Measurements from ENCODE around the gene FGD2.
"Not testable (repeated sequence)": the region's sequence is repeated elsewhere in the genome, so short reads cannot be mapped to it uniquely, and the experiment has no call there.

FGD2 gene

DNA sequence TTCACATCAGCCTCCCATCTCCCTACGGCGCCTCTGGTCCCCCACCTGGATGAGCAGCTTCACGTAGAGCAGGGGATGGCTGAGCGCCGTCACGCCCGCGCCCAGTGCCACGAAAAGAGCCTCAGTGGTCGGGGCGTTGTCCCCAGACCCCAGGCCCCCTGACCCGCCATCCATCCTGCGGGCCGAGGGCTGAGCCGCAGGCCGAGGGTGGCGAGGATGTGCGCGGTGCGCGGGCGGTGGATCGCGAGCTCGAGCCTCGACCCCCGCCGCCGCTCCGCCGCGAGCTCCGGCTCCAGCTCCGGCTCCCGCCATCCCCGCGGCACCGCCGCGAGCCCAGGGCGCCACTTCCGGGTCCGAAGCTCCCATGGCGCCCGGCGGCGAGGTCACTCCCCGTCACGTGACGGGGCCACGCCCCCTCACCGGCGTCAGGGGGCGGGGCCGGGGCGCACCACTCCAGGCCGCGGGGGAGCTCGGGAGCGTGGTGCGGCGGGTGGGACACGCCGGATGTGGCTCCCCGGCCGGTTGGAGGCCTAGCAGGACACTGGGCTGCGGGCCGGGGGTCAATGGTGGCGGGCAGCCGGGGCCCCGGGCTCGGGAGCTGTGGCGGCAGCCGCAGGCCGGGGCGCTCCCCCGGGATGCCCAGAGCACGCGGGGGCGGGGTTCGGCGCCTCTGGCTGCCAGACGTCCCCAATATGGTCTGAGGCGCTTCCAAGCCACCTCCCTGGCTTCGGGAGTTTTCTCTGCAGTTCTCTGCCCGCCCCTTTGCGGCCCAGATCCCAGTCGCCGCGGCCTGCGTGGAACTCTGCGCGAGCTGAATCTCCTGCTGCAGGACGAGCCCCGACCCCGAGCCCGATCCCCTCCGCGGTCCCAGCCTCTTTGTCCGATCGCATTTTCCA, 19.4 kb upstream of the FGD2 start, which contains the start of gene MTCH1:
Gene MTCH1 (minus strand): TSS at position 389 of the 896 bp plus-strand sequence. CDS start 23 bp downstream, at position 366.
- Histone ChIP-seq H3K4me1 (ENCODE audit: control insufficient read depth, insufficient read depth, low read length) (peaks cover 14% of the 10 kb centered on the region), H3K9ac (ENCODE audit: low read length) (peak within 1 kb of the TSS; percentile 78), H3K27me3 (ENCODE audit: control insufficient read depth, insufficient read depth, low read length) (no peaks in the 10 kb centered on the region), H3K4me3 (ENCODE audit: low read length) (peak within 1 kb of the TSS; percentile 86), H3K27ac (ENCODE audit: low read depth, low read length) (peak within 1 kb of the TSS; percentile 98), H3K36me3 (ENCODE audit: control insufficient read depth, insufficient read depth, low read length) (no peaks in the 10 kb centered on the region)

GRCh38 chr6:36986704-36987047, 18.8 kb upstream of the FGD2 start:
- Histone ChIP-seq H3K36me3 (ENCODE audit: control insufficient read depth, insufficient read depth, low read length) (no peaks in the 10 kb centered on the region), H3K27me3 (ENCODE audit: control insufficient read depth, insufficient read depth, low read length) (no peaks in the 10 kb centered on the region), H3K27ac (ENCODE audit: low read depth, low read length) (peak overlapping the region; percentile 98), H3K9ac (ENCODE audit: low read length) (peak overlapping the region; percentile 78), H3K4me3 (ENCODE audit: low read length) (peak overlapping the region; percentile 86), H3K4me1 (ENCODE audit: control insufficient read depth, insufficient read depth, low read length) (peaks cover 14% of the 10 kb centered on the region)

- no peaks in the 10 kb centered on the region for H3K27me3 ChIP-seq (ENCODE audit: control insufficient read depth, insufficient read depth, low read length)
- H3K27ac ChIP-seq (ENCODE audit: low read depth, low read length): no peak overlapping the region
- H3K4me1 ChIP-seq (ENCODE audit: control insufficient read depth, insufficient read depth, low read length): peaks cover 8% of the 10 kb centered on the region
- H3K9ac ChIP-seq (ENCODE audit: low read length): no peak overlapping the region
- H3K4me3 ChIP-seq (ENCODE audit: low read length): no peak overlapping the region
- H3K36me3 ChIP-seq (ENCODE audit: control insufficient read depth, insufficient read depth, low read length): no peaks in the 10 kb centered on the region
Measured at GRCh38 chr6:36989264-36989663, 16.2 kb upstream of the FGD2 start.

DNA sequence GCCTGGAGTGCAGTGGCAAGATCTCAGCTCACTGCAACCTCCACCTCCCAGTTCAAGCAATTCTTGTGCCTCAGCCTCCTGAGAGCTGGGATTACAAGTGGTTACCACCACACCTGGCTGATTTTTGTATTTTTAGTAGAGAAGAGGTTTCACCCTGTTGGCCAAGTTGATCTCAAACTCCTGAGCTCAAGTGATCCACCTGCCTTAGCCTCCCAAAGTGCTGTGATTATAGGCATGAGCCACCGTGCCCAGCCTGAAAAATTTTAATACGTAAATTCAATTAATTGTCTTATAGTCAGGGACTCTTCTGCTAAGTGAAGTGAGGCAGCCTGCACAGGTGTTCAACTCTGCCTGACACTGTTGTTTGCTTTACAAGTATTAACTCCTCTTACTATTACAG, 15.1 kb upstream of the FGD2 start:
- not testable (repeated sequence) for H3K4me3 ChIP-seq (ENCODE audit: low read length); H3K27ac ChIP-seq (ENCODE audit: low read depth, low read length); H3K9ac ChIP-seq (ENCODE audit: low read length); H3K4me1 ChIP-seq (ENCODE audit: control insufficient read depth, insufficient read depth, low read length); H3K36me3 ChIP-seq (ENCODE audit: control insufficient read depth, insufficient read depth, low read length); H3K27me3 ChIP-seq (ENCODE audit: control insufficient read depth, insufficient read depth, low read length)

DNA sequence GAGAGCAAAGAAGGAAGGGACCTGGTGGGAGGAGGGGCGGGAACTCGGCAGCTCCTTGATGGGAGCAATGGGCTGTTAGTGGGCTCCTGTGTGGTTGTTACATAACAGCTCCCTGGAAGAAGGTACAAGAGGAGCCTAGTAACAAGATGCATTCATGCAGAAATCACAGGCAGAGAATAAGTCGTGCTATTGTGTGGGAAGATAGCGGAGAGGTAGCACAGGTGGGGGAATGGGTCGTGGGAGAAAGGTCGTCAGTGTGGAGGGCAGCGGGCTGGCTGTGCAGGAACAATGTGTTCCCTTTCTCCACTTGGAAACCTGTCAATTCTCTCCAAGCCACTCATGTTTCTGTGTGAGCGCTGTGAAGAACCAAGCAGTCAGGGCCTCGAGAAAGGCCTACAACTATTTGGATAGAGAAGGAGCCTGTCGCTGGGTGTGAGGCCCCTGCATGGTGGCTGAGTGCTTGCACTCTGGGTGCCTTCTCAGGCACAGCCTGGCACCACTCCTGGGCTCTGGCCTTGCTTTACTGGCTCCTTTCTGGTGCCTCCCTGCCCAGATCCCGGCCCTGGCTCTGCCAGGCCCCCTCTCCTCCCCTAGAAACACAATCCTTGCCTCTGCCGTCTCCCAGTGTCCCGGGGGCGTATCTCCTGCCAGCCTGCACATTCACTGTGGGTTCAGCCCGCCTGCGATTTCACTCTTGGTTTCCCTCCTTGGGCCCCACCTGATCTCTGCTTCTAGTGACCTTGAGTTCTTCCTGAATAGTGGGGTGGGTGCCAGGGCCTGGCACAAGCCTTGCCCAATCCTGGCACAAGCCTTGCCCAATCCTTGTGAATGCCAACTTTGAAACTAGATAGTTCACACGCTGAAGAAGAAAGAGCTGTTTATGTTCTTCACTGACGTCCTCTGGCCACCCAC, 7.4 kb upstream of the FGD2 start:
- no peaks in the 10 kb centered on the region for H3K36me3 ChIP-seq (ENCODE audit: control insufficient read depth, insufficient read depth, low read length)
- H3K9ac ChIP-seq (ENCODE audit: low read length): no peak overlapping the region
- no peak overlapping the region for H3K4me3 ChIP-seq (ENCODE audit: low read length)
- H3K27ac ChIP-seq (ENCODE audit: low read depth, low read length): peak overlapping the region; percentile 81
- peaks cover 8% of the 10 kb centered on the region for H3K4me1 ChIP-seq (ENCODE audit: control insufficient read depth, insufficient read depth, low read length)
- H3K27me3 ChIP-seq (ENCODE audit: control insufficient read depth, insufficient read depth, low read length): no peaks in the 10 kb centered on the region

DNA sequence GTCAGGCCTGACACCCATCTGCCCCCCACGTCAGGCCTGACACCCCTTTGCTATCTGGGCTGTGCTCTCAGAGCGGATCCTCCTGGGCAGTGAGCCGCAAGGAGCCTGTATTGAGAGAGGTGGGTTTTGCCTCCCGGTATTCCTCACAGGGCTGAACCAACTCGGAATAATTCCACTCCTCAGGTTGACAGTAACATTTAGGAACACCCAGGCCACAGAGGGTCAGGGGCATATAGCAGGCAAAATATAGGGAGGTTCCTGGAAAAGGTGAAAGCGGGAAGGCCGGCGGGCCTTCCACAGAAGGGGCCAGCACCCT, 6.8 kb upstream of the FGD2 start:
- H3K36me3 ChIP-seq (ENCODE audit: control insufficient read depth, insufficient read depth, low read length): no peaks in the 10 kb centered on the region
- peaks cover 8% of the 10 kb centered on the region for H3K4me1 ChIP-seq (ENCODE audit: control insufficient read depth, insufficient read depth, low read length)
- H3K27me3 ChIP-seq (ENCODE audit: control insufficient read depth, insufficient read depth, low read length): no peaks in the 10 kb centered on the region
- H3K27ac ChIP-seq (ENCODE audit: low read depth, low read length): peak overlapping the region; percentile 81
- H3K9ac ChIP-seq (ENCODE audit: low read length): no peak overlapping the region
- H3K4me3 ChIP-seq (ENCODE audit: low read length): no peak overlapping the region

- no peaks in the 10 kb centered on the region for H3K27me3 ChIP-seq (ENCODE audit: control insufficient read depth, insufficient read depth, low read length)
- no peaks in the 10 kb centered on the region for H3K36me3 ChIP-seq (ENCODE audit: control insufficient read depth, insufficient read depth, low read length)
- H3K4me1 ChIP-seq (ENCODE audit: control insufficient read depth, insufficient read depth, low read length): peaks cover 8% of the 10 kb centered on the region
- H3K27ac ChIP-seq (ENCODE audit: low read depth, low read length): peak overlapping the region; percentile 81
- H3K4me3 ChIP-seq (ENCODE audit: low read length): no peak overlapping the region
- H3K9ac ChIP-seq (ENCODE audit: low read length): no peak overlapping the region
Measured at GRCh38 chr6:36999061-36999750, 6.2 kb upstream of the FGD2 start.

DNA sequence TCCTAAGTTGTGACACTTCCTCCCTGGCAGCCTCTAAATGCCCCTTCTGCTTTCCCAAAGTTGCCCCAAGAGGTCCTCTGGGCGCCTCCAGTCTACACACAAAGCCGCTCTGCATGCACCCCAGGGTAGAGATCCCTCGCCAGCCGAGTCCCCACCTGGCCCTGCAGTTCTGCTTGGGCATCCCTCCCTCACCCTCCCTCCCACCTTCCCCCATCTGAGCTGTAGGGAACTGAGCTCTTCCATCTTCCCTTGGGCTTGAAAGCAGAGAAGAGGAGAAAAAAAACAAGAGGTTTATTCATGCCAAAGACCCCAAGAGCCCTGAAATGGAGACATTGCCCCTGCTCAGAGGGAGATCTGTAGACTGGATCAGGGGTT, 5.7 kb upstream of the FGD2 start:
- peaks cover 8% of the 10 kb centered on the region for H3K4me1 ChIP-seq (ENCODE audit: control insufficient read depth, insufficient read depth, low read length)
- no peaks in the 10 kb centered on the region for H3K27me3 ChIP-seq (ENCODE audit: control insufficient read depth, insufficient read depth, low read length)
- no peak overlapping the region for H3K27ac ChIP-seq (ENCODE audit: low read depth, low read length)
- H3K4me3 ChIP-seq (ENCODE audit: low read length): no peak overlapping the region
- H3K9ac ChIP-seq (ENCODE audit: low read length): no peak overlapping the region
- H3K36me3 ChIP-seq (ENCODE audit: control insufficient read depth, insufficient read depth, low read length): no peaks in the 10 kb centered on the region

DNA sequence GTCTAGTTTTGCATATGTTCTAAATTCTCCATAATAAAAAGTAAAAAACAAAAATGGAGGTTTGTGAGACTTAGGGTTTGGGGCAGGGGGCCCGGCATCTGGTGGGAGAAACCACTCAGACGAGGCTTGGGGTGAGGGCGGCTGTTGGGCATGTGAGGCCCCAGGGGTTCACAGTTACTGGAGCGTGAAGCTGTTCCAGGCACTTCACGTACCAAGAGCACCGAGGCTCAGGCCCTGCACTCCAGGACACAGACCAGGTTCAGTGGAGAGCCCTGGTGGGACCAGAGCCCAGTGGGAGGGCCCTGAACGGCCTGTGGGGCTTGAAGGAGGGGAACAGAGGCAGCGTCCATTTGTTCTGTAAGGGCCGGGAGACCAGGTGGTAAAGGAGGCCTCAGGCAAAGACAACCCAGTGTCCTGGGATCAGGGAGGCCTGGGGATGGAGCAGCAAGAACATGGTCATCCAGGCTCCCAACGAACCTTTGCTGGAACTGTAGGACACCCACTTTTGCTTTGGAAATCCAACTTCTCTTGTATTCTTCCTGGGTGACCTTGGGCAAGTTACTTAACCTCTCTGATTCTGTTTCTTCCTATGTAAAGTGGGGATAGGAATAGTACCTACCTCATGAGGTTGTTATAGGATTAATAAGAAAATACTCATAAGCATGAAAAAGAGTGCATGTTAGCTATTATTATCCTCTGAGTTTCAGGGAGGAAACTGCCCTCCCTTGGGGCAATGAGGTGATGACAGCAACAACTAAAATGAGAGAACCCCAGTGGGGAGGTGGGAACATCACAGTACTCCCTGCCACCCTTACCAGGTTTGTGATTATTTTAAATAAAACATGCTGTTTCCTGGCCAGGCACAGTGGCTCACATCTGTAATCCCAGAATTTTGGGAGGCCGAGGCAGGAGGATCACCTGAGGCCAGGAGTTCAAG, 1.1 kb upstream of the FGD2 start:
- Histone ChIP-seq H3K27ac (ENCODE audit: low read depth, low read length) (no peak overlapping the region), H3K27me3 (ENCODE audit: control insufficient read depth, insufficient read depth, low read length) (no peaks in the 10 kb centered on the region), H3K36me3 (ENCODE audit: control insufficient read depth, insufficient read depth, low read length) (no peaks in the 10 kb centered on the region), H3K4me3 (ENCODE audit: low read length) (no peak overlapping the region), H3K4me1 (ENCODE audit: control insufficient read depth, insufficient read depth, low read length) (no peaks in the 10 kb centered on the region), H3K9ac (ENCODE audit: low read length) (no peak overlapping the region)

DNA sequence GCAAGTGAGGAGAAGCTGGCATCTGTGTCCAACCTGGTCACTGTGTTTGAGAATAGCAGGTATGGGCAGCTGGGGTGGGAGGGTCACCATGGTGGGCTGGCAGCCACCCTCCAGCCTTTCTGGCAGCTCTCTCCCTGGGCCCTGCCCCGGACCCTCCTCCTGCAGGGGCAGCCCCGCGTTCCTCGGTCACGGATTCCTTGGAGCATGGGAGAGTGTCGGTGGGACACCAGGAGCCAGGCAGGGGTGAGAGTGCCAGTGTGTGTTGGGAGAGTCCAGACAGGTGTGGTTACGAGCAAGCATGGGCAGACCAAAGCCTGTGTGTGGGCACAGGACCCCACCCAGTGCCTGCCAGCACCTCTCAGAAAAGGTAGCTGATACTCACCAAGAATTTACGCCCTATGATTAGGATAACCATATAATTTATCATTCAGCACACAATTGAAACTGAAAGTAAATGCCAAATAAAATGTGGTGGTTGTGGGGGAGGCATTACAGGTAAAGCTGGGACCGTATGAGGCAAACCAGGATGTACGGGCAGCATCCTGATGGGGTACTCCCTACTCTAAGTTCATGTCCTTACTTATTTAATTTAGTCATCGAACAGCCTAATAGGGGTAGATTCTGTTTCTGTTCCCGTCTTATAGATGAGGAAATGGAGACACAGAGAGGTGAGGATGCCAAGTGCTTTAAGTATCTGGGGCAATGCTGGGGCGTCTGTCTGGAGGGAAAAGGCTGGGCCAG, 542 bp downstream of the FGD2 start:
- no peaks in the 10 kb centered on the region for H3K36me3 ChIP-seq (ENCODE audit: control insufficient read depth, insufficient read depth, low read length)
- no peak overlapping the region for H3K27ac ChIP-seq (ENCODE audit: low read depth, low read length)
- H3K27me3 ChIP-seq (ENCODE audit: control insufficient read depth, insufficient read depth, low read length): no peaks in the 10 kb centered on the region
- no peak overlapping the region for H3K9ac ChIP-seq (ENCODE audit: low read length)
- H3K4me3 ChIP-seq (ENCODE audit: low read length): peak overlapping the region; percentile 51
- no peaks in the 10 kb centered on the region for H3K4me1 ChIP-seq (ENCODE audit: control insufficient read depth, insufficient read depth, low read length)

- Histone ChIP-seq H3K27ac (ENCODE audit: low read depth, low read length) (no peak overlapping the region), H3K4me3 (ENCODE audit: low read length) (peak overlapping the region; percentile 51)
Measured at GRCh38 chr6:37006793-37007339, 1.4 kb downstream of the FGD2 start.

More at GRCh38 chr6:37006793-37007339, 1.4 kb downstream of the FGD2 start:
- H3K4me1 ChIP-seq (ENCODE audit: control insufficient read depth, insufficient read depth, low read length): no peaks in the 10 kb centered on the region
- no peak overlapping the region for H3K9ac ChIP-seq (ENCODE audit: low read length)
- no peaks in the 10 kb centered on the region for H3K27me3 ChIP-seq (ENCODE audit: control insufficient read depth, insufficient read depth, low read length)
- H3K36me3 ChIP-seq (ENCODE audit: control insufficient read depth, insufficient read depth, low read length): no peaks in the 10 kb centered on the region
